Mucosa of gallbladder (tissue), 1 donor: ENCODE measurements around the gene MTAP. TPM values are rescaled to one million over a fixed set of nuclear protein-coding genes. Genes with fewer than 3 reads are reported as not detected.

Source experiments
- DNase-seq: peaks from one replicate; pipeline ENCODE4 v3.0.0-alpha.2; 2020; ENCODE audit warnings: low spot score
- total RNA-seq: library from RNA; stranded (reverse); gene quantifications from one replicate; pipeline ENCODE4 v1.2.1, GENCODE V29; 2021
- donor health status: DM: no; HTN: no; CAD: no.

Gene MTAP
- total RNA-seq, 1 donor from 2014 or later = 29.2 TPM

DNA sequence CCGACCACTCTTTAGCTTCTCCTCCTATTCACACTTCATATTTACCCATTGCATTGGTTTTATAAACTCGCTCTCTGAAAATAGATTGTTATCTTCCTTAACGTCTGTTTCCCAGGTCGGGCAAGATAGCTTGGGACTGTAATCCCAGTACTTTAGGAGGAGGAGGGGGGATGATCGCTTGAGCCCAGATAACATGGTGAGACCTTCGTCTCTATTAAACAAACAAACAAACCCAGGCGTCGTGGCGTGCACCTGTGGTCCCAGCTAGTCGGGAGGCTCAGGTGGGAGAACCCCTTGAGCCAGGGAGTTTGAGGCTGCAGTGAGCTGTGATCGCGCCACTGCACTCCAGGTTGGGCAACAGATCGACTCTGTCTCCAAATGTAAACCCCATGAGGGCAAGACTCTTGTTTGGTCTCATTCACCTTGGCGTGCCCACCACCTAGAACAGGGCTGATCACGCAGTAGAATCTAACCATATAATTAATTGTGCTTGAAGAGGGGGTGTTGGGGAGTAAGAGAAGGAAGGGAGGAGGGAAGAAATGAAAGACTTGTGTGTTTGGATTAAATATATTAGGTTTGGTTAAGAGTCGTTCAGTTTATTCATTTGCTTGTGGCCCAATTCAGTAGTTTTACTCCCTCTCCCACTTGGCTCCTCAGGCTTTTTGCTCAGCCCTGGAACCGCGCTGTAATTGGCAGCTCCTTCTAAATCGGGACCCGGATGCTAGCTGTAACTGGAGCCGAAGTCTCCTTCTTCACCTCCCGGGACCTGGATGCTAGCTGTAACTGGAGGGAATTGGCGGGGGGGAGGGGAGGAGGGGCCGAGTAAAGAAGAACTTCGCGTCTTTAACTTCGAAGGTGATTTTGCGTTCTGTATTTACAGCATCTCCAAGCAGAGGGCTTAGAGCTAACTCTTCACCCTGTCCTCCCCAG, 166.8 kb downstream of the MTAP start:
- no peak for DNase-seq

- no peak for DNase-seq
These were observed 167.7 kb downstream of the MTAP start for GRCh38 chr9:21969951-21970799.

DNA sequence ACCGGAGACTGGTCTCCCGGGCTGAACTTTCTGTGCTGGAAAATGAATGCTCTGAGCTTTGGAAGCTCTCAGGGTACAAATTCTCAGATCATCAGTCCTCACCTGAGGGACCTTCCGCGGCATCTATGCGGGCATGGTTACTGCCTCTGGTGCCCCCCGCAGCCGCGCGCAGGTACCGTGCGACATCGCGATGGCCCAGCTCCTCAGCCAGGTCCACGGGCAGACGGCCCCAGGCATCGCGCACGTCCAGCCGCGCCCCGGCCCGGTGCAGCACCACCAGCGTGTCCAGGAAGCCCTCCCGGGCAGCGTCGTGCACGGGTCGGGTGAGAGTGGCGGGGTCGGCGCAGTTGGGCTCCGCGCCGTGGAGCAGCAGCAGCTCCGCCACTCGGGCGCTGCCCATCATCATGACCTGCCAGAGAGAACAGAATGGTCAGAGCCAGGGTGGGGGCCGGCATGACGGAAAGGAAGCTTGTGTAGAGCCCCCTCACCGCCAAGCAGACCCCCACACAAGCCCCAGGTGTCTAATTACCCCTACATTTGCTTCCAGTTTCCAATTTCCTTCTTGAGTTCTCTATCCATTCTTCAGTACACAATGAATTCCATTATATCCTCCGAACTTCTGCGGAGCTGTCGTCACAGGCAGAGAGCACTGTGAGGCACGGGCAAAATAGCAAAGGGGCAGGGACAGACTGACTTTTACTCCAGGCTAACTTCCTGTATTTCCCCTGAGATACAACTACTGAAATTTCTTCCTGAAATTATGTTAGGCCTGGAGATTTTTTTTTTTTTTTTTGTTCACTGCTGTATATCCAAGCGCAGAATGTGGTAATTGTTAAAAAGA, 168.6 kb downstream of the MTAP start:
- no peak for DNase-seq

DNA sequence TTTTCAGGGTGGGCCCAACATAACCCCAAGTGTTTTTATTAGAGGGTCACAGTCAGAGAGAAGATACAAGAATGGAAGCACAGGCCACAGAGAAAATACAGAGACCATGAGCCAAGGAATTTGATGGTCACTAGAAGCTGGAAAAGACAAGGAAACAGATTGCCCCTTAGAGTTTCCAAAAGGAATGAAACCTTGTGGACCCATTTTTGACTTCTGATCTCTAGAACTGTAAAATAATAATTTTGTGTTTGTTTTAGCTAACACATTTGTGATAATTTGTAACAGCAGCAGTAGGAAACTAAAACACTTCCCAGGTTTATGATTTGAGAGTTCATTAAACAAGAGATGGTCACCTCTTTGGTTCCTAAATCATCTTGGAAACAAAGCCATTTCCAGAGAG, 169.9 kb downstream of the MTAP start:
- DNase-seq = no peak

DNA sequence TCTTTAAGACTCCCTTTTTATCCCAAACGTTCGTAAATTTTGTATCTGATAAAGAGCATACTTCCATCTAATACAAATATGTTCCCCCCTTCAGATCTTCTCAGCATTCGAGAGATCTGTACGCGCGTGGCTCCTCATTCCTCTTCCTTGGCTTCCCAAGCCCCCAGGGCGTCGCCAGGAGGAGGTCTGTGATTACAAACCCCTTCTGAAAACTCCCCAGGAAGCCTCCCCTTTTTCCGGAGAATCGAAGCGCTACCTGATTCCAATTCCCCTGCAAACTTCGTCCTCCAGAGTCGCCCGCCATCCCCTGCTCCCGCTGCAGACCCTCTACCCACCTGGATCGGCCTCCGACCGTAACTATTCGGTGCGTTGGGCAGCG, 171.9 kb downstream of the MTAP start:
- DNase-seq = no peak

DNA sequence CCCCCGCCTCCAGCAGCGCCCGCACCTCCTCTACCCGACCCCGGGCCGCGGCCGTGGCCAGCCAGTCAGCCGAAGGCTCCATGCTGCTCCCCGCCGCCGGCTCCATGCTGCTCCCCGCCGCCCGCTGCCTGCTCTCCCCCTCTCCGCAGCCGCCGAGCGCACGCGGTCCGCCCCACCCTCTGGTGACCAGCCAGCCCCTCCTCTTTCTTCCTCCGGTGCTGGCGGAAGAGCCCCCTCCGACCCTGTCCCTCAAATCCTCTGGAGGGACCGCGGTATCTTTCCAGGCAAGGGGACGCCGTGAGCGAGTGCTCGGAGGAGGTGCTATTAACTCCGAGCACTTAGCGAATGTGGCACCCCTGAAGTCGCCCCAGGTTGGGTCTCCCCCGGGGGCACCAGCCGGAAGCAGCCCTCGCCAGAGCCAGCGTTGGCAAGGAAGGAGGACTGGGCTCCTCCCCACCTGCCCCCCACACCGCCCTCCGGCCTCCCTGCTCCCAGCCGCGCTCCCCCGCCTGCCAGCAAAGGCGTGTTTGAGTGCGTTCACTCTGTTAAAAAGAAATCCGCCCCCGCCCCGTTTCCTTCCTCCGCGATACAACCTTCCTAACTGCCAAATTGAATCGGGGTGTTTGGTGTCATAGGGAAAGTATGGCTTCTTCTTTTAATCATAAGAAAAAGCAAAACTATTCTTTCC, 172.4 kb downstream of the MTAP start:
- no peak for DNase-seq

- DNase-seq = no peak
These were observed 174.0 kb downstream of the MTAP start for GRCh38 chr9:21976334-21976875.

- DNase-seq = no peak
These were observed 180.0 kb downstream of the MTAP start for GRCh38 chr9:21982391-21982790.

GRCh38 chr9:21982861-21983560, 180.6 kb downstream of the MTAP start:
- no peak for DNase-seq

DNA sequence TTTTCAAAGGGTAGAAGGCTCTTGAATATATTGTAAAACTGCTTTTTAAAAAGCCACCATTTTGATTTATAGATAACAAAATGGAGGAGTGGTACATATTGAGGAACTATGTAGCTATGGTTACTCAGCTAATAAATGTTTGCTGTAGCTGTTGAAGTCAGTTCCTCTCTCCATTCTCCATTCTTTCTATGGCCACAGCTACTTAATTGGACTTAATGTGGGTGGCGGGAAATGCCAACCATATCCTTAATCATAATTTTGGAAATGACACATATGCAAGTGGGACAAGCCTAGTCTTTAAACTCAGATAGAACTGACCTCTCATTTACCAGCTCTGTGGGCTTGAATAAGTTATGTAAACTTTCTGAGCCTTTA, 181.1 kb downstream of the MTAP start:
- DNase-seq = no peak

- no peak for DNase-seq
These were observed 181.7 kb downstream of the MTAP start for GRCh38 chr9:21984101-21984500.

GRCh38 chr9:21985964-21986667, 183.7 kb downstream of the MTAP start:
- DNase-seq = no peak

Other genes with a start within 250 kb of the MTAP start
- 1.9 TPM for gene CDKN2A, start 191.8 kb downstream of the MTAP start, total RNA-seq
- 0.55 TPM for gene CDKN2B-AS1, start 192.2 kb downstream of the MTAP start, total RNA-seq
- gene CDKN2B, start 206.7 kb downstream of the MTAP start, total RNA-seq = 2.5 TPM